NCI-H446 treated with DMSO at 0.1 percent for 48 hours (cell line): ENCODE measurements around the gene CDH10.

ENCODE experiments used
- DNase-seq: peaks from one replicate; lab custom pipeline; 2025; lab: John Stamatoyannopoulos, UW

The CDH10 gene

GRCh38 chr5:24480952-24481351 lies 163.8 kb downstream of the CDH10 start:
- DNase-seq = no peak

DNA sequence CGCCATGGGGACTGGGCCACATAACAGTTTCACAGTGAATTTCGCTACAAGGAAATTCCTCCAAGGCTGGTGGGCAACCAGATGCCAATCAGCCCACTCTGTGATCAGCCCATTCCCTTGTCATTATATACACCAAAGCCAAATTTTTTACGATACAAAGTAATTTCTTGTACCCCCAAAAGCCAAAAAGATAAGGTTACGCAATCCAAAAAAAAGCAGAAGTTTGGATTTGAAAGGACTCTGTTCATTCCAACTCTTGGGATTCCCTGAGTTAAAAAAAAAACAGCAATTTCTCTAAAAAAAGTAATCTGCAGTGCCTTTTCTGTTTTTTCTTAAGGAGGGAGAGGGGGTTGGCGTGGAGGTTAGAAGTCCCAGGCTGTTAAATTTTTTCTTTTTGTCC lies 166.8 kb downstream of the CDH10 start:
- DNase-seq = no peak

DNA sequence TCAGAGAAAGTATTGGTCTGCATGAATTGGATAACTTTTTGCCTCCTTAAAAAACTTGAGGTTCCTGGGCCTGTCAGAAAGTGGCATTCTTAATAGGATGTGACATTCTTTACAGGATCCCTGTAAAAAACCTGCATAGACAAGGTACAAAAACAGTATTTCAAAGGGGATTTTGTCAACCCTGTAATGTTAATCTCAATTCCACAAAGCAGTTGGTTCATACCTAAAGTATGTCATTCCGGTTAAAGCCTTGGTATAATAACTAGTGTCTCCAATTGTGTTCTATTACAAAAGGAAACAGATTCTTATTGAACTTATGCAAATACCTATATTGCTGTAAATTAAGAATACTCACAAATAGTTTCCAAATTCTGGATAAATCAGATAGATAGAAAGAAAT lies 169.7 kb downstream of the CDH10 start:
- DNase-seq = no peak

GRCh38 chr5:24474685-24475084 lies 170.1 kb downstream of the CDH10 start:
- no peak for DNase-seq

GRCh38 chr5:24472518-24472917 lies 172.3 kb downstream of the CDH10 start:
- no peak for DNase-seq

- DNase-seq = no peak
Measured at GRCh38 chr5:24444414-24444813, 200.4 kb downstream of the CDH10 start.

GRCh38 chr5:24439465-24439864 lies 205.3 kb downstream of the CDH10 start:
- DNase-seq = no peak
